GM12892 (cell line): ENCODE measurements around the gene TMEM45A.

ENCODE experiments used
- POLR2A ChIP-seq: IDR thresholded peaks from 2 replicates; pipeline ENCODE4 v1.6.1; 2011; ENCODE audit warnings: low read depth, low read length, control low read depth
- POLR2AphosphoS5 ChIP-seq: IDR thresholded peaks from 2 replicates; pipeline ENCODE4 v1.6.1; 2011; ENCODE audit warnings: low read depth, low read length, control low read depth
- TAF1 ChIP-seq: IDR thresholded peaks from 2 replicates; pipeline ENCODE4 v1.6.1; 2011; ENCODE audit warnings: low read depth, mild to moderate bottlenecking, control low read depth, low read length, borderline replicate concordance

DNA sequence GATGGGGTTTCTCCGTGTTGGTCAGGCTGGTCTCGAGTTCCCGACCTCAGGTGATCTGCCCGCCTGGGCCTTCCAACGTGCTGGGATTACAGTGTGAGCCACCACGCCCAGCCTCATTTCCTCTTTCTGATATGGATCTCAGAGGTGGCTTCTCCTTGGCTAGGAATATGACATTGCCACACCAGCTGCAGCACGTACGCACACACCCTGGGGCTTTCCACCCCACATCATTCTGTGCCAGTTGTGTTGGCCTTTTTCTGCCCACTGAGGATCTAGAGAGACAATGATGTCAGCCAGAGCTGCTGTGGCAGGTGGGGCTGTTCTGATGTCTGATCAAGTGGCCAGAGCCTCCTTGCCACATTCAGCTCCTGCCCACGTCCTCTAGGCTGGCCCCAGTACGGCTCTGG lies 29.0 kb downstream of the TMEM45A start:
- TF ChIP-seq POLR2A = no peak
- no peak for TF ChIP-seq TAF1
- no peak for TF ChIP-seq POLR2AphosphoS5
